Osteoblast (primary cell): ENCODE measurements around the gene RARRES1. TPM values are rescaled to one million over a fixed set of nuclear protein-coding genes. Genes with fewer than 3 reads are reported as not detected.

Source experiments
- DNase-seq: peaks from one replicate; pipeline ENCODE4 v3.0.0; 2011; ENCODE audit warnings: low spot score, mixed read lengths; ENCODE audit not compliant: insufficient read length; ENCODE audit errors: missing footprints
- H2AFZ ChIP-seq: 2 replicates; pipeline ENCODE4 v1.6.0; 2011; ENCODE audit warnings: mild to moderate bottlenecking, low read length
- H3K27ac ChIP-seq: 2 replicates; pipeline ENCODE4 v1.5.1; 2011; ENCODE audit warnings: mild to moderate bottlenecking, low read depth, low read length, moderate library complexity
- H3K27me3 ChIP-seq: 2 replicates; pipeline ENCODE4 v1.6.0; 2012; ENCODE audit warnings: mild to moderate bottlenecking, control low read depth, inconsistent platforms, low read length, moderate library complexity; ENCODE audit not compliant: insufficient read depth
- H3K36me3 ChIP-seq: 2 replicates; pipeline ENCODE4 v1.5.1; 2011; ENCODE audit warnings: mild to moderate bottlenecking, low read length, control low read depth, moderate library complexity; ENCODE audit not compliant: insufficient read depth
- H3K4me1 ChIP-seq: 2 replicates; pipeline ENCODE4 v1.5.1; 2011; ENCODE audit warnings: mild to moderate bottlenecking, low read length, control low read depth, moderate library complexity; ENCODE audit not compliant: insufficient read depth
- H3K4me2 ChIP-seq: 2 replicates; pipeline ENCODE4 v1.6.0; 2011; ENCODE audit warnings: mild to moderate bottlenecking, low read length; ENCODE audit not compliant: insufficient read depth
- H3K4me3 ChIP-seq: fragments of 200-600 bp; sonication (generic); 3 replicates; pipeline ENCODE4 v1.5.1; 2012; ENCODE audit warnings: mild to moderate bottlenecking, low read length, inconsistent platforms; ENCODE audit not compliant: insufficient read depth
- H3K79me2 ChIP-seq: 2 replicates; pipeline ENCODE4 v1.6.0; 2012; ENCODE audit warnings: mild to moderate bottlenecking, low read length, control low read depth, inconsistent platforms; ENCODE audit not compliant: insufficient read depth
- H3K9me3 ChIP-seq: 2 replicates; pipeline ENCODE4 v1.5.1; 2011; ENCODE audit warnings: low read depth, low read length, control low read depth
- H4K20me1 ChIP-seq: 2 replicates; pipeline ENCODE4 v1.6.0; 2012; ENCODE audit warnings: mild to moderate bottlenecking, low read length, control low read depth; ENCODE audit not compliant: insufficient read depth
- small RNA-seq: library from RNA; depleted of rRNA; stranded (forward); fragments of <200 nt; gene quantifications from one replicate; pipeline ENCODE3, GENCODE V24; 2012
- total RNA-seq: library from RNA; depleted of rRNA; stranded (reverse); fragments of >200 nt; gene quantifications from 2 replicates; pipeline ENCODE4 v1.2.3, GENCODE V29; 2012
- TF ChIP-seq, protein P1 (sequence below): IDR thresholded peaks from 2 replicates; pipeline ENCODE4 v1.5.1; 2011; ENCODE audit warnings: mild to moderate bottlenecking, low read depth, low read length, moderate library complexity; ENCODE audit errors: extremely low read depth

Gene RARRES1
- total RNA-seq, 1 donor, result 19.5 TPM

DNA sequence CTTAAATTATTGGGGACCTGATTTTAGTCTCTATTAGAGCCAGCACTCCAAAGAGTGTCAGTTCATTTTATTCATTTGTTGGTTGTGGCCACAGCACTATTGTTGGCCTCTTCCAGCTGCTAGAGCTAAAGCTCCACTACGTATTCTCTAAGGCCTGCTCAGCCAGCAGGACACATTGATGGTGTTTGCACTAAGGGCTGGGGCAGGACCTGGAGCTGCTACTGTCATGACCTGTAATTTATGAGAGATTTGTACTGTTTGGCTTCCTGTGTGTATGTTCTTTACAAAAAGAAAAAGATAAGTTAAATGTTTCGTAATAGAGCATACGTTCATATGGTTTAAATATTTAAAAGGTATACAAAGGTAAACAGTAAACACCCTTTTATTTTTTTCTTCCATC, 79.8 kb downstream of the RARRES1 start:
- no peaks in the 10 kb centered on the region for H3K27me3 ChIP-seq
- no peak overlapping the region for H3K4me3 ChIP-seq
- no peak overlapping the region for H2AFZ ChIP-seq
- DNase-seq, result no peak
- TF ChIP-seq, protein P1, sequence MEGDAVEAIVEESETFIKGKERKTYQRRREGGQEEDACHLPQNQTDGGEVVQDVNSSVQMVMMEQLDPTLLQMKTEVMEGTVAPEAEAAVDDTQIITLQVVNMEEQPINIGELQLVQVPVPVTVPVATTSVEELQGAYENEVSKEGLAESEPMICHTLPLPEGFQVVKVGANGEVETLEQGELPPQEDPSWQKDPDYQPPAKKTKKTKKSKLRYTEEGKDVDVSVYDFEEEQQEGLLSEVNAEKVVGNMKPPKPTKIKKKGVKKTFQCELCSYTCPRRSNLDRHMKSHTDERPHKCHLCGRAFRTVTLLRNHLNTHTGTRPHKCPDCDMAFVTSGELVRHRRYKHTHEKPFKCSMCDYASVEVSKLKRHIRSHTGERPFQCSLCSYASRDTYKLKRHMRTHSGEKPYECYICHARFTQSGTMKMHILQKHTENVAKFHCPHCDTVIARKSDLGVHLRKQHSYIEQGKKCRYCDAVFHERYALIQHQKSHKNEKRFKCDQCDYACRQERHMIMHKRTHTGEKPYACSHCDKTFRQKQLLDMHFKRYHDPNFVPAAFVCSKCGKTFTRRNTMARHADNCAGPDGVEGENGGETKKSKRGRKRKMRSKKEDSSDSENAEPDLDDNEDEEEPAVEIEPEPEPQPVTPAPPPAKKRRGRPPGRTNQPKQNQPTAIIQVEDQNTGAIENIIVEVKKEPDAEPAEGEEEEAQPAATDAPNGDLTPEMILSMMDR, result no peak
- no peaks in the 10 kb centered on the region for H4K20me1 ChIP-seq
- no peak overlapping the region for H3K27ac ChIP-seq
- no peaks in the 10 kb centered on the region for H3K4me1 ChIP-seq
- peaks cover 83% of the 10 kb centered on the region for H3K36me3 ChIP-seq
- H3K4me2 ChIP-seq, result no peak overlapping the region
- H3K79me2 ChIP-seq, result peaks cover 23% of the 10 kb centered on the region
- no peaks in the 10 kb centered on the region for H3K9me3 ChIP-seq

DNA sequence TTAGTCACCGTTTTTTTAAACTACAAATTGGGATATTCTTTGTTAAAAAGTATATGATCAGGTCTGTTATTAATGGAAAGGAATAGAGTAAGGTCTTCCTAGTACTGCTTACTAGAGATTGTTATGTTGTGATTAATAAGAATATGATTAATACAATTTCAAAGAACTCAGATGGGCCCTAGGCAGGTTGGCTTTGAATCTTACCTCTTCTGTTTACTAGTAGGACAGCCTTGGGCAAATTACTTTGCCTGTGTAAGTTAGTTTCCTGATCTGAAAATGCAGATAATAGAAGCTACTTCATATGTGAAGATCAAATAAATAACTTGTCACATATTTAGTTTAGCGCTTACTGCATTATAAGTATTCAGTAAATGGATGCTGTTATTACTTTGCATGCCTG, 81.1 kb downstream of the RARRES1 start:
- Histone ChIP-seq H3K27me3 (no peaks in the 10 kb centered on the region), H2AFZ (no peak overlapping the region), H3K79me2 (peaks cover 33% of the 10 kb centered on the region), H3K4me1 (no peaks in the 10 kb centered on the region), H3K27ac (no peak overlapping the region), H3K4me3 (no peak overlapping the region), H3K4me2 (no peak overlapping the region), H3K9me3 (no peaks in the 10 kb centered on the region), H4K20me1 (no peaks in the 10 kb centered on the region), H3K36me3 (peaks cover 86% of the 10 kb centered on the region)
- TF ChIP-seq, protein P1, result no peak
- no peak for DNase-seq

DNA sequence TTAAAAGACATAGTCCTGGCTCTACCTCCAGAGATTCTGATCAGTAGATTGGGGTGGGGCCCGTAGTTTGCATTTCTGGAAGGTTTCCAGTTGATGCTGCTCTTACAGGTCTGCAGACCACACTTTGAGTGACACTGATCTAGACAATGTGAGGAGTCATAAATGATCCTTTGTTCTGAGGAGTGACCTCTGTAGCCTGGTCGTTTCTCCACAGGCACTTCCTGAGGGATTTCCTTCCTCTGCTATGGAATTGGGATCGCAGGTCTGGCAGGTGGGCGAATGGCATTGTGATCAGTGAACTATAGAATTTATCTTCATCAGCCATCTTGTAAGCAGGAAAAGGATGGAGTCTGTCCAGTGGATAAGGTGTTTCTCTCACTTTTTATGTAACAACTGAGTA, 82.5 kb downstream of the RARRES1 start:
- no peak overlapping the region for H2AFZ ChIP-seq
- H3K4me2 ChIP-seq, result no peak overlapping the region
- H3K27me3 ChIP-seq, result no peaks in the 10 kb centered on the region
- H3K79me2 ChIP-seq, result peaks cover 46% of the 10 kb centered on the region
- H4K20me1 ChIP-seq, result no peaks in the 10 kb centered on the region
- H3K36me3 ChIP-seq, result peaks cover 75% of the 10 kb centered on the region
- no peak for DNase-seq
- H3K9me3 ChIP-seq, result no peaks in the 10 kb centered on the region
- TF ChIP-seq, protein P1, result no peak
- no peak overlapping the region for H3K27ac ChIP-seq
- H3K4me3 ChIP-seq, result no peak overlapping the region
- H3K4me1 ChIP-seq, result peaks cover 7% of the 10 kb centered on the region

Small RNA genes within 50 kb of the gene (small RNA-seq; reads per million reads assigned to genes)
- not detected for gene AC080013.6

Other genes with a start within 250 kb of the RARRES1 start
- gene MLF1, start 161.3 kb downstream of the RARRES1 start, total RNA-seq, result 14.1 and 16.2 TPM in 2 replicates
- gene GFM1, start 87.9 kb downstream of the RARRES1 start, total RNA-seq, result 46.9 and 52.5 TPM in 2 replicates
- 96.9 and 114 TPM in 2 replicates for gene LXN, start 59.8 kb downstream of the RARRES1 start, total RNA-seq
- 170 and 183 TPM in 2 replicates for gene MFSD1, start 69.6 kb upstream of the RARRES1 start, total RNA-seq